A549 (cell line): ENCODE results near the gene TLCD3B. TPM values are rescaled to one million over a fixed set of nuclear protein-coding genes. Genes with fewer than 3 reads are reported as not detected.

Experiments
- ATAC-seq, 2 experiments: fragments of 200-7000 bp in 1 of 2; fragments of >200 bp in 1 of 2; cut with Nextera tagmentation in 1 of 2; cut with Tn5 transposase in 1 of 2; 3 replicates each; pipeline versions ENCODE4 v1.8.0 to v1.9.1; 2018 to 2020; ENCODE audit warnings: mild to moderate bottlenecking in 1 of 2, moderate library complexity in 1 of 2
- CTCF ChIA-PET: fragments of 300-600 bp; sonication (Branson Sonifier 250); formaldehyde crosslinking; extraction: SDS; loops from one replicate; lab custom pipeline; 2021; ENCODE audit warnings: antibody characterized with exemption, inconsistent platforms; lab: Yijun Ruan, JAX
- POLR2A ChIA-PET: fragments of 350-600 bp; formaldehyde crosslinking; extraction: SDS; loops from one replicate; lab custom pipeline; 2021; ENCODE audit warnings: antibody characterized with exemption, inconsistent platforms; lab: Yijun Ruan, JAX
- DNase-seq, 2 experiments: peaks; one replicate each; pipeline versions ENCODE4 v3.0.0 to v3.0.0-alpha.2; 2011 to 2016; ENCODE audit warnings: low read depth in 1 of 2, low spot score in 1 of 2
- FAIRE-seq: peaks from 2 replicates; lab custom pipeline; 2011; peaks lifted over from hg19 to GRCh38; lab: Jason Lieb, UNC
- H3K27ac ChIP-seq, 2 experiments: fragments of >200 bp; sonication (Bioruptor Twin); formaldehyde crosslinking; 3 replicates each; pipeline ENCODE4 v1.5.1; 2016 to 2017
- H3K4me1 ChIP-seq: fragments of >200 bp; sonication (Bioruptor Twin); formaldehyde crosslinking; 3 replicates; pipeline ENCODE4 v1.6.1; 2016
- H3K4me2 ChIP-seq: fragments of >200 bp; sonication (Bioruptor Twin); formaldehyde crosslinking; 3 replicates; pipeline ENCODE4 v1.6.1; 2016
- H3K4me3 ChIP-seq: fragments of >200 bp; sonication (Bioruptor Twin); formaldehyde crosslinking; 3 replicates; pipeline ENCODE4 v1.5.1; 2016
- H3K9me3 ChIP-seq: fragments of >200 bp; sonication (Bioruptor Twin); formaldehyde crosslinking; 3 replicates; pipeline ENCODE4 v1.6.1; 2016
- CEBPB ChIP-seq, 2 experiments: fragments of >200 bp in 1 of 2; sonication (Bioruptor Twin) in 1 of 2; formaldehyde crosslinking in 1 of 2; IDR thresholded peaks; 2 replicates each; pipeline ENCODE4 v1.6.1; 2012 to 2016
- CHD4 ChIP-seq: fragments of 200-600 bp; sonication (generic); IDR thresholded peaks from 2 replicates; pipeline ENCODE4 v1.6.1; 2016; ENCODE audit warnings: antibody characterized with exemption, mild to moderate bottlenecking, borderline replicate concordance
- EHF ChIP-seq: fragments of 250-450 bp; sonication (Bioruptor Pico); IDR thresholded peaks from 2 replicates; pipeline ENCODE4 v1.5.0; 2020; ENCODE audit warnings: mild to moderate bottlenecking
- EP300 ChIP-seq, 2 experiments: fragments of >200 bp; sonication (Bioruptor Twin); formaldehyde crosslinking; IDR thresholded peaks; 2 replicates in 1 of 2; 3 replicates in 1 of 2; pipeline ENCODE4 v1.6.1; 2016 to 2017
- FOSB ChIP-seq: fragments of 250-450 bp; sonication (Bioruptor Pico); IDR thresholded peaks from 2 replicates; pipeline ENCODE4 v1.5.0; 2020; ENCODE audit warnings: mild to moderate bottlenecking, moderate library complexity
- FOXS1 ChIP-seq: fragments of 250-450 bp; sonication (Bioruptor Pico); IDR thresholded peaks from 2 replicates; pipeline ENCODE4 v1.5.0; 2020; ENCODE audit warnings: mild to moderate bottlenecking, moderate library complexity
- GATA3 ChIP-seq: IDR thresholded peaks from 2 replicates; pipeline ENCODE4 v1.6.1; 2012; ENCODE audit warnings: borderline replicate concordance
- HDAC2 ChIP-seq: fragments of 200-600 bp; sonication (generic); IDR thresholded peaks from 2 replicates; pipeline ENCODE4 v1.6.1; 2016
- HOXA7 ChIP-seq: fragments of 250-450 bp; sonication (Bioruptor Pico); IDR thresholded peaks from 2 replicates; pipeline ENCODE4 v1.5.0; 2020; ENCODE audit warnings: mild to moderate bottlenecking, moderate library complexity
- HOXB13 ChIP-seq: fragments of 250-450 bp; sonication (Bioruptor Pico); IDR thresholded peaks from 2 replicates; pipeline ENCODE4 v1.5.0; 2020; ENCODE audit warnings: low read depth, mild to moderate bottlenecking, moderate library complexity
- HOXB5 ChIP-seq: fragments of 250-450 bp; sonication (Bioruptor Pico); IDR thresholded peaks from 2 replicates; pipeline ENCODE4 v1.5.0; 2020; ENCODE audit warnings: mild to moderate bottlenecking, moderate library complexity
- JUN ChIP-seq, 2 experiments: fragments of >200 bp; sonication (Bioruptor Twin); formaldehyde crosslinking; IDR thresholded peaks; 2 replicates in 1 of 2; 3 replicates in 1 of 2; pipeline ENCODE4 v1.6.1; 2016 to 2017
- JUNB ChIP-seq: fragments of >200 bp; sonication (Bioruptor Twin); formaldehyde crosslinking; IDR thresholded peaks from 2 replicates; pipeline ENCODE4 v1.6.1; 2016
- MAZ ChIP-seq: fragments of 150-350 bp; IDR thresholded peaks from 2 replicates; pipeline ENCODE4 v1.6.1; 2014; ENCODE audit warnings: antibody characterized with exemption, low read depth, low read length, borderline replicate concordance
- MYC ChIP-seq: IDR thresholded peaks from 2 replicates; pipeline ENCODE4 v1.6.1; 2012; ENCODE audit warnings: mild to moderate bottlenecking, inconsistent platforms, low read length, improper control_type of control experiment, borderline replicate concordance
- PHF8 ChIP-seq: fragments of 200-600 bp; sonication (generic); IDR thresholded peaks from 2 replicates; pipeline ENCODE4 v1.6.1; 2016; ENCODE audit warnings: low read depth, mild to moderate bottlenecking, antibody characterized with exemption, moderate library complexity, borderline replicate concordance
- RARB ChIP-seq: fragments of 250-450 bp; sonication (Bioruptor Pico); IDR thresholded peaks from 2 replicates; pipeline ENCODE4 v1.8.0; 2021; ENCODE audit warnings: mild to moderate bottlenecking, moderate library complexity
- RCOR1 ChIP-seq: fragments of 150-350 bp; IDR thresholded peaks from 2 replicates; pipeline ENCODE4 v1.6.1; 2014; ENCODE audit warnings: antibody characterized with exemption, low read length, low read depth
- polyA plus RNA-seq, 4 experiments: library from polyadenylated mRNA; depleted of rRNA in 3 of 4; stranded (reverse); fragments of >200 nt; fragmentation: RNase III in 1 of 4; extraction: RNeasy Plus Mini Kit Qiagen cat#74134 plus additional on column Dnase treatment in 1 of 4; gene quantifications; 2 replicates in 3 of 4; 3 replicates in 1 of 4; pipeline ENCODE4 v1.2.3, GENCODE V29; 2011 to 2017
- TF ChIP-seq, protein P1 (sequence below): fragments of 200-600 bp; sonication (generic); IDR thresholded peaks from 2 replicates; pipeline ENCODE4 v1.6.1; 2016; ENCODE audit warnings: antibody characterized with exemption, mild to moderate bottlenecking, moderate library complexity
- TF ChIP-seq, protein P2 (sequence below): IDR thresholded peaks from 2 replicates; pipeline ENCODE4 v1.6.1; 2012
- TF ChIP-seq, protein P3 (sequence below): fragments of >200 bp; sonication (Bioruptor Twin); formaldehyde crosslinking; IDR thresholded peaks from 3 replicates; pipeline ENCODE4 v1.6.1; 2016
- TF ChIP-seq, protein P4 (sequence below): IDR thresholded peaks from 2 replicates; pipeline ENCODE4 v1.6.1; 2012
- TF ChIP-seq, protein P5 (sequence below): fragments of 450-650 bp; IDR thresholded peaks from 2 replicates; pipeline ENCODE4 v1.6.1; 2014; ENCODE audit warnings: antibody characterized with exemption
- TF ChIP-seq, protein P6 (sequence below): fragments of 150-350 bp; IDR thresholded peaks from 2 replicates; pipeline ENCODE4 v1.6.1; 2014; ENCODE audit warnings: low read depth, mild to moderate bottlenecking, low read length

TLCD3B gene
- polyA plus RNA-seq, 2 of the 4 experiments (the other 2 are of a cell fraction): 0.30 to 0.68 TPM

DNA sequence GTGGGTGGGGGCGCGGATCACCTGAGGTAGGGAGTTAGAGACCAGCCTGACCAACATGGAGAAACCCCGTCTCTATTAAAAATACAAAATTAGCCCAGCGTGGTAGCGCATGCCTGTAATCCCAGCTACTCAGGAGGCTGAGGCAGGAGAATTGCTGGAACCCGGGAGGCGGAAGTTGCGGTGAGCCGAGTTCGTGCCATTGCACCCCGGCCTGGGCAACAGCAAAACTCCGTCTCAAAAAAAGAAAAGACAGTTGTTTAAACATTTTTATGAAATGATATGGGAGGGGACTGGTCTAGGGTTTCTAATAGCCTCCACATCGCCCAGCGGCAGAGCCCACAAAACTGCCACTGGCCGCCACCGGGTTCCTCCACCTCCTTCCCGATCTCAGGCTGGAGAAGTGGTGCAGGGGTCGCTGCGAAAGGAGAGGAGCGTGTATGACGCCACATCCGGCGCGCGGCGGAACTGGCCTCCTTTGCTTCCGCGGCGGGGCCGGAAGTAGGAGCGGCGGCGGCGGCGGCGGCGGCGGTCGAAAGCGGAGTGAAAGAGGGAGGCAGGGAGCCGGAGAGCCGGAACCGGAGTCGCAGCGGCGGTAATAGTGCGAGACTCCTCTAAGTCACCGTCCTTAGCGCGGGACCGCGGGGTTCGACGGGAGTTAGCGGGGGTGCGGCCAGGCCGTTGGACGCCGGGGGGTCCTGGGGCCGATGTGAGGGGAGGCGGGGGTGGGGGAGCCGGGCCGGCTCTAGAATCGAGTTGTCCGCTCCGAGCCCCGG is 44.6 kb upstream of the TLCD3B start, which contains the start of gene PPP4C (continued):
- TF ChIP-seq, protein P1, sequence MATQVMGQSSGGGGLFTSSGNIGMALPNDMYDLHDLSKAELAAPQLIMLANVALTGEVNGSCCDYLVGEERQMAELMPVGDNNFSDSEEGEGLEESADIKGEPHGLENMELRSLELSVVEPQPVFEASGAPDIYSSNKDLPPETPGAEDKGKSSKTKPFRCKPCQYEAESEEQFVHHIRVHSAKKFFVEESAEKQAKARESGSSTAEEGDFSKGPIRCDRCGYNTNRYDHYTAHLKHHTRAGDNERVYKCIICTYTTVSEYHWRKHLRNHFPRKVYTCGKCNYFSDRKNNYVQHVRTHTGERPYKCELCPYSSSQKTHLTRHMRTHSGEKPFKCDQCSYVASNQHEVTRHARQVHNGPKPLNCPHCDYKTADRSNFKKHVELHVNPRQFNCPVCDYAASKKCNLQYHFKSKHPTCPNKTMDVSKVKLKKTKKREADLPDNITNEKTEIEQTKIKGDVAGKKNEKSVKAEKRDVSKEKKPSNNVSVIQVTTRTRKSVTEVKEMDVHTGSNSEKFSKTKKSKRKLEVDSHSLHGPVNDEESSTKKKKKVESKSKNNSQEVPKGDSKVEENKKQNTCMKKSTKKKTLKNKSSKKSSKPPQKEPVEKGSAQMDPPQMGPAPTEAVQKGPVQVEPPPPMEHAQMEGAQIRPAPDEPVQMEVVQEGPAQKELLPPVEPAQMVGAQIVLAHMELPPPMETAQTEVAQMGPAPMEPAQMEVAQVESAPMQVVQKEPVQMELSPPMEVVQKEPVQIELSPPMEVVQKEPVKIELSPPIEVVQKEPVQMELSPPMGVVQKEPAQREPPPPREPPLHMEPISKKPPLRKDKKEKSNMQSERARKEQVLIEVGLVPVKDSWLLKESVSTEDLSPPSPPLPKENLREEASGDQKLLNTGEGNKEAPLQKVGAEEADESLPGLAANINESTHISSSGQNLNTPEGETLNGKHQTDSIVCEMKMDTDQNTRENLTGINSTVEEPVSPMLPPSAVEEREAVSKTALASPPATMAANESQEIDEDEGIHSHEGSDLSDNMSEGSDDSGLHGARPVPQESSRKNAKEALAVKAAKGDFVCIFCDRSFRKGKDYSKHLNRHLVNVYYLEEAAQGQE: peak; percentile 45; the same call in 1 of the 2 replicates
- TF ChIP-seq HOXA7: peak; percentile 84
- no peak for TF ChIP-seq JUNB
- peak; percentile 14; the same call in 1 of the 2 replicates for TF ChIP-seq PHF8
- TF ChIP-seq, protein P2, sequence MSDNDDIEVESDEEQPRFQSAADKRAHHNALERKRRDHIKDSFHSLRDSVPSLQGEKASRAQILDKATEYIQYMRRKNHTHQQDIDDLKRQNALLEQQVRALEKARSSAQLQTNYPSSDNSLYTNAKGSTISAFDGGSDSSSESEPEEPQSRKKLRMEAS: peak; percentile 38; the same call in 1 of the 2 replicates
- TF ChIP-seq HOXB5: peak; percentile 51; the same call in 1 of the 2 replicates
- TF ChIP-seq, protein P3, sequence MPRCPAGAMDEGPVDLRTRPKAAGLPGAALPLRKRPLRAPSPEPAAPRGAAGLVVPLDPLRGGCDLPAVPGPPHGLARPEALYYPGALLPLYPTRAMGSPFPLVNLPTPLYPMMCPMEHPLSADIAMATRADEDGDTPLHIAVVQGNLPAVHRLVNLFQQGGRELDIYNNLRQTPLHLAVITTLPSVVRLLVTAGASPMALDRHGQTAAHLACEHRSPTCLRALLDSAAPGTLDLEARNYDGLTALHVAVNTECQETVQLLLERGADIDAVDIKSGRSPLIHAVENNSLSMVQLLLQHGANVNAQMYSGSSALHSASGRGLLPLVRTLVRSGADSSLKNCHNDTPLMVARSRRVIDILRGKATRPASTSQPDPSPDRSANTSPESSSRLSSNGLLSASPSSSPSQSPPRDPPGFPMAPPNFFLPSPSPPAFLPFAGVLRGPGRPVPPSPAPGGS: peak; percentile 88; the same call in 2 of the 3 replicates
- TF ChIP-seq, protein P4, sequence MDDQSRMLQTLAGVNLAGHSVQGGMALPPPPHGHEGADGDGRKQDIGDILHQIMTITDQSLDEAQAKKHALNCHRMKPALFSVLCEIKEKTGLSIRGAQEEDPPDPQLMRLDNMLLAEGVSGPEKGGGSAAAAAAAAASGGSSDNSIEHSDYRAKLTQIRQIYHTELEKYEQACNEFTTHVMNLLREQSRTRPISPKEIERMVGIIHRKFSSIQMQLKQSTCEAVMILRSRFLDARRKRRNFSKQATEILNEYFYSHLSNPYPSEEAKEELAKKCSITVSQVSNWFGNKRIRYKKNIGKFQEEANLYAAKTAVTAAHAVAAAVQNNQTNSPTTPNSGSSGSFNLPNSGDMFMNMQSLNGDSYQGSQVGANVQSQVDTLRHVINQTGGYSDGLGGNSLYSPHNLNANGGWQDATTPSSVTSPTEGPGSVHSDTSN: peak; percentile 54

DNA sequence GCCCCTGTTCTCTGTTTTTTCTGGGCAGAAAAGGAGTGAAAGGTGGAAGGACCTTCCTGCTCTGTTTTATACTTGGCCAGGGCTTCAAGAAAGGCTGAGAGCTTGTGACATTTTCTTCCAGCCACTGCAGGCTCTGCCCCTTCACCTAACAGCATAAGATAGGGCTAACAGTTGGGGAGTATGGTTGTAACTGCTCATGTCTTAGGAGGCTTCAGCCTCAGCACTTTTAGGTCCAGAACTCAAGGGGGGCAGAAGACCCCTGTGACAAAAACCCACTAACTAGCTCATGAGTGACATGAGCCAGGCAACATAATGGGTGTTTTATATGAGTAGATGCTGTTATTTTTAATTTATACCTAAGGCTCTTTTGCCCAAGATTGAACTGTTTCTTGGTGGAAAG is 39.4 kb upstream of the TLCD3B start:
- no peaks in the 10 kb centered on the region for H3K9me3 ChIP-seq
- H3K4me3 ChIP-seq: no peak overlapping the region
- FAIRE-seq (no peak), DNase-seq (no peak), ATAC-seq (no peak)
- H3K4me2 ChIP-seq: no peak overlapping the region
- H3K4me1 ChIP-seq: peaks cover 27% of the 10 kb centered on the region
- CTCF ChIA-PET: interaction anchor here (0.6 to 3.5 kb wide), 5 partner anchors 11 to 902 kb away, joined by 3 to 24 read pairs (median 3); partner anchors contain the start of gene TBX6
- H3K27ac ChIP-seq: no peak overlapping the region
- POLR2A ChIA-PET: interaction anchor here (1.3 kb wide), 1 partner anchor 22 kb away, joined by 3 read pairs; no protein-coding TSS in a partner anchor
- TF ChIP-seq MAZ: no peak
- no peak for TF ChIP-seq MYC
- TF ChIP-seq CHD4: no peak
- no peak for TF ChIP-seq HOXB13 (CRISPR knock-in tag)
- TF ChIP-seq, protein P5, sequence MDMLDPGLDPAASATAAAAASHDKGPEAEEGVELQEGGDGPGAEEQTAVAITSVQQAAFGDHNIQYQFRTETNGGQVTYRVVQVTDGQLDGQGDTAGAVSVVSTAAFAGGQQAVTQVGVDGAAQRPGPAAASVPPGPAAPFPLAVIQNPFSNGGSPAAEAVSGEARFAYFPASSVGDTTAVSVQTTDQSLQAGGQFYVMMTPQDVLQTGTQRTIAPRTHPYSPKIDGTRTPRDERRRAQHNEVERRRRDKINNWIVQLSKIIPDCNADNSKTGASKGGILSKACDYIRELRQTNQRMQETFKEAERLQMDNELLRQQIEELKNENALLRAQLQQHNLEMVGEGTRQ: no peak
- TF ChIP-seq RARB: no peak
- TF ChIP-seq, protein P6, sequence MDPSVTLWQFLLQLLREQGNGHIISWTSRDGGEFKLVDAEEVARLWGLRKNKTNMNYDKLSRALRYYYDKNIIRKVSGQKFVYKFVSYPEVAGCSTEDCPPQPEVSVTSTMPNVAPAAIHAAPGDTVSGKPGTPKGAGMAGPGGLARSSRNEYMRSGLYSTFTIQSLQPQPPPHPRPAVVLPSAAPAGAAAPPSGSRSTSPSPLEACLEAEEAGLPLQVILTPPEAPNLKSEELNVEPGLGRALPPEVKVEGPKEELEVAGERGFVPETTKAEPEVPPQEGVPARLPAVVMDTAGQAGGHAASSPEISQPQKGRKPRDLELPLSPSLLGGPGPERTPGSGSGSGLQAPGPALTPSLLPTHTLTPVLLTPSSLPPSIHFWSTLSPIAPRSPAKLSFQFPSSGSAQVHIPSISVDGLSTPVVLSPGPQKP: no peak
- TF ChIP-seq CEBPB (IDR thresholded peaks at IDR 0.05): no peak
- TF ChIP-seq, protein P1: no peak
- TF ChIP-seq FOXS1 (CRISPR knock-in tag): no peak
- no peak for TF ChIP-seq EP300 (IDR thresholded peaks at IDR 0.05)
- TF ChIP-seq FOSB (CRISPR knock-in tag): no peak
- no peak for TF ChIP-seq HDAC2
- no peak for TF ChIP-seq RCOR1
- no peak; a peak in 1 of 5 replicates for TF ChIP-seq JUN (IDR thresholded peaks at IDR 0.05)
- TF ChIP-seq GATA3: no peak
- no peak for TF ChIP-seq EHF
